Thyroid gland (tissue), 4 donors: ENCODE data around the gene ADGRF5. TPM values are rescaled to one million over a fixed set of nuclear protein-coding genes. Genes with fewer than 3 reads are reported as not detected.

Source experiments
- DNase-seq, 2 donors: peaks; one replicate each; pipeline ENCODE4 v3.0.0-alpha.2; 2019
- H3K27ac ChIP-seq, 3 donors: fragments of 200-600 bp; sonication (generic); 1 replicate in 2 of 3; 2 replicates in 1 of 3; pipeline ENCODE4 v1.5.1; 2016 to 2019; ENCODE audit warnings: mild to moderate bottlenecking in 1 of 3, moderate library complexity in 1 of 3
- H3K27me3 ChIP-seq: fragments of 200-600 bp; sonication (generic); one replicate; pipeline ENCODE4 v1.5.1; 2019
- H3K36me3 ChIP-seq, 2 donors: fragments of 200-600 bp; sonication (generic); one replicate each; pipeline ENCODE4 v1.5.1; 2016 to 2019
- H3K4me1 ChIP-seq, 2 donors: fragments of 200-600 bp; sonication (generic); one replicate each; pipeline ENCODE4 v1.5.1; 2017 to 2019
- H3K4me3 ChIP-seq, 3 donors: fragments of 200-600 bp; sonication (generic); replicated peaks in 1 of 3; 1 replicate in 2 of 3; 2 replicates in 1 of 3; pipeline ENCODE4 v1.5.1; 2016; ENCODE audit warnings: mild to moderate bottlenecking in 1 of 3
- H3K9me3 ChIP-seq: fragments of 200-600 bp; sonication (generic); one replicate; pipeline ENCODE4 v1.5.1; 2017
- POLR2A ChIP-seq, 2 donors: fragments of 450-650 bp; IDR thresholded peaks; one replicate each; pipeline ENCODE4 v1.6.1; 2017; ENCODE audit warnings: antibody characterized with exemption in 2 of 2, mild to moderate bottlenecking in 2 of 2, moderate library complexity in 1 of 2
- WGBS, 2 donors: methylation state at CpG; one replicate each; pipeline ENCODE4 v1.1.5; 2017; 5-methylcytosine and 5-hydroxymethylcytosine counted together
- intact Hi-C: fragments of 100-400 bp; cut with DNase I; formaldehyde crosslinking; loops from one replicate; pipeline ENCODE4 v1.15.1; 2023
- total RNA-seq, 4 donors: library from RNA; depleted of rRNA; stranded (reverse); fragments of >200 nt; gene quantifications; one replicate each; pipeline ENCODE4 v1.2.3, GENCODE V29; 2016
- TF ChIP-seq, protein P1 (sequence below), 6 experiments: fragments of 200-600 bp in 3 of 6; fragments of 450-650 bp in 3 of 6; sonication (generic) in 3 of 6; IDR thresholded peaks; one replicate each; pipeline ENCODE4 v1.5.1; 2016 to 2019; ENCODE audit warnings: antibody characterized with exemption in 6 of 6, mild to moderate bottlenecking in 2 of 6, inconsistent platforms in 1 of 6, moderate library complexity in 1 of 6

Gene ADGRF5
- total RNA-seq, 4 donors from 2014 or later = 33.2 to 85.3 (median 51.2) TPM

DNA sequence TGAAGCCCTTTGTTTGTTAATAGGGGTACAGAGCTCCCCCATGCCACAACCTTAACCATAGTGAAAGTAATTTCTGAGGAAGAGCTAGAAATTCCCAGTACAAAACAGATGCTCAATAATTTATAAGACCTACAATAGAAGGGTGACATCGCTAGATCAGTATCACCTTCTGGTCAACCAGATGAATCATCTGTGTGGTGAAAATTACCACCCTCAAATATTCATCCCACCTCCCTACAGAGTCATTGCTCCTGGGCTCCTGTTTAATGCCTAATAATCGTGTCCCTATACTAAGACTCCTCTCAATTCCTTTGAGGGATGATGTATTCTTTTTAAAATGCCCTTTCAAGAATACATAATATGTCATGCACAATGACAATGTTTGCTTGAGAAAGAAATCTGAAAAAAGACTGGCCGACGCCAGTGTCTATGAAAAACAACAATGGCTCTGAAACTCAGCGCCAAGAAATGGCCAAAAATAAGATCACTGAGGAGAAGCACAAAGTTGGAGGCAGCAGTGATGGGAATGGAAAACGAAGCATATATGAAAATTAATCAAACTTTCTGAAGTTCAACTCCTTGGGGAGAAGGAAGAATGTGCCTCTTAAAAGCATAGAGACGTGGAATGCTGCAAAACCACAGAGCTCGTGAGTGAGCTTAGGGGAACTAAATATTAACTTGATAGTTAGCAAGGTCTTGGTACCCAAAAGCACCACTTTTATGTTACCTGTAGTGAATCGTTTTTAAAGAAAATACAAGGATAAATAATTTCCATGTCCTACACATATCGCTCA lies 11.0 kb upstream of the ADGRF5 start:
- no peak for DNase-seq
- Histone ChIP-seq H3K27ac (peak overlapping the region in 2 of 3 donors; percentile 24 to 75), H3K4me1 (peaks cover 0 to 22% of the 10 kb centered on the region in 2 donors), H3K9me3 (no peaks in the 10 kb centered on the region), H3K27me3 (no peaks in the 10 kb centered on the region), H3K36me3 (no peaks in the 10 kb centered on the region), H3K4me3 (no peak overlapping the region)
- intact Hi-C loops = no loop called here
- 58 to 60% methylated on average over 10 of the region's 10 CpGs for WGBS, 2 donors
- TF ChIP-seq POLR2A (IDR thresholded peaks at IDR 0.05) = no peak
- TF ChIP-seq, protein P1, sequence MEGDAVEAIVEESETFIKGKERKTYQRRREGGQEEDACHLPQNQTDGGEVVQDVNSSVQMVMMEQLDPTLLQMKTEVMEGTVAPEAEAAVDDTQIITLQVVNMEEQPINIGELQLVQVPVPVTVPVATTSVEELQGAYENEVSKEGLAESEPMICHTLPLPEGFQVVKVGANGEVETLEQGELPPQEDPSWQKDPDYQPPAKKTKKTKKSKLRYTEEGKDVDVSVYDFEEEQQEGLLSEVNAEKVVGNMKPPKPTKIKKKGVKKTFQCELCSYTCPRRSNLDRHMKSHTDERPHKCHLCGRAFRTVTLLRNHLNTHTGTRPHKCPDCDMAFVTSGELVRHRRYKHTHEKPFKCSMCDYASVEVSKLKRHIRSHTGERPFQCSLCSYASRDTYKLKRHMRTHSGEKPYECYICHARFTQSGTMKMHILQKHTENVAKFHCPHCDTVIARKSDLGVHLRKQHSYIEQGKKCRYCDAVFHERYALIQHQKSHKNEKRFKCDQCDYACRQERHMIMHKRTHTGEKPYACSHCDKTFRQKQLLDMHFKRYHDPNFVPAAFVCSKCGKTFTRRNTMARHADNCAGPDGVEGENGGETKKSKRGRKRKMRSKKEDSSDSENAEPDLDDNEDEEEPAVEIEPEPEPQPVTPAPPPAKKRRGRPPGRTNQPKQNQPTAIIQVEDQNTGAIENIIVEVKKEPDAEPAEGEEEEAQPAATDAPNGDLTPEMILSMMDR (IDR thresholded peaks at IDR 0.05) = no peak

DNA sequence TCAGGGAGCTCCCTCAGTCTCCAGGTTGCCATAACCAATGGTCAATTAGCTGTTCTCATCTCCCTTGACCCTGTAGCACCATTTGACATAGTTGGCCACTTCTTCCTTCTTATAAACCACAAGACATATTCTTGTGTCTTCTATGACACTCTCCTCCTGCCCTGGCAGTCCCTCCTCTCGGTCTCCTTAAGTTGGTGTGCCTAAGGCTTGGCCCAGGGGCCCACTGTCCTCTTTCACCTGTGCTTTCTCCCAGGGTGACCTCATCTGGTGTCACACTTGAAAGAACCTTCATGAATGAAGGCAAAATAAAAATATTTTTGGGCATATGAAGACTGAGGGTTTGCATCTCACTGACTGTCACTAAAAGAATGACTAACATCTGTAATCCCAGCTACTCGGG lies 9.7 kb upstream of the ADGRF5 start:
- Histone ChIP-seq H3K4me3 (no peak overlapping the region), H3K9me3 (no peaks in the 10 kb centered on the region), H3K27me3 (no peaks in the 10 kb centered on the region), H3K27ac (no peak overlapping the region), H3K4me1 (peaks cover 0 to 17% of the 10 kb centered on the region in 2 donors), H3K36me3 (no peaks in the 10 kb centered on the region)
- intact Hi-C loops = no loop called here
- no peak for DNase-seq
- no peak for TF ChIP-seq POLR2A (IDR thresholded peaks at IDR 0.05)
- TF ChIP-seq, protein P1 (IDR thresholded peaks at IDR 0.05) = no peak
- WGBS, 2 donors = 92 to 100% methylated on average over 2 of the region's 2 CpGs

DNA sequence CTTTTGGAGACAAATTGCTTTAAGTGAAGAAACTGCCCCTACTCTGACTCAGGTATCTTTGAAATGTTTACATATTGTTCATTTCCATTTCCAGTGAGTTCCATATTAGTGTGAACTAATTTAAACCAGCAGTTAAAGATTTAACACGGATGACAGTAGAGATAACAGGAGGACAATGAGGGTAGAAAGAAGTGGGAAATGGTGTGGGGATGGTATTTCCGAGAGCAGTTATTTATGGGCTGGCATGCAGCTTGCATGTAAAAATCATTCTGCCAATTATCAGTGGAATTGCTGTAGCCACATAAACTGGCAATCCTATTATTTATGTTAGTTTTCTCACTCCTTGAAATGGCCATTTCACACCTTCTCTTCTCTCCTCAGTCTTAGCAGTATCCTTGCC lies 8.6 kb upstream of the ADGRF5 start:
- H3K27ac ChIP-seq = no peak overlapping the region
- intact Hi-C loops = no loop called here
- no peaks in the 10 kb centered on the region for H3K27me3 ChIP-seq
- peaks cover 0 to 20% of the 10 kb centered on the region in 2 donors for H3K4me1 ChIP-seq
- H3K36me3 ChIP-seq = no peaks in the 10 kb centered on the region
- WGBS, 2 donors = 77 to 78% methylated on average over 2 of the region's 2 CpGs
- no peak overlapping the region for H3K4me3 ChIP-seq
- TF ChIP-seq, protein P1 (IDR thresholded peaks at IDR 0.05) = no peak
- TF ChIP-seq POLR2A (IDR thresholded peaks at IDR 0.05) = no peak
- H3K9me3 ChIP-seq = no peaks in the 10 kb centered on the region
- DNase-seq = no peak

DNA sequence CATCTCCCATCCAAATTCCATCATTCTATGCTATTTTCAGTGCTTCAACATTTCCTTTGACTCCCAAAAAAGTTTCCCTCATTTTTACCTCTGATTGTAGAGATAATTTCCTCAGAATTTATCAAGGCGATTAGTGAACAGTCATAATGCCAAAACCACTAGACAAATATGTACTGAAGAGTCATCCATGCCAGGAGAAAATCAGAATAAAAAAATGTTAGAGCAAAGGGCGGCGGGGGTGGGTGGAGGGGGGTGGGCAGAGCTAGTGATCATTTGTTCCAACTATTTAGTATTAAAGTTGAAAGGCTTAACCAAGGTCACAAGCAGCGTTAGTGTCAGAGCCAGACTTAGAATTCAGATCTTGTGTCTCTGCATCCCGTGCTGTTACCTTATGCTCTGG lies 5.3 kb upstream of the ADGRF5 start:
- Histone ChIP-seq H3K27ac (no peak overlapping the region), H3K4me1 (peaks cover 7 to 10% of the 10 kb centered on the region in 2 donors), H3K36me3 (no peaks in the 10 kb centered on the region), H3K9me3 (no peaks in the 10 kb centered on the region), H3K27me3 (no peaks in the 10 kb centered on the region), H3K4me3 (no peak overlapping the region)
- WGBS, 2 donors = 83 to 88% methylated on average over 5 of the region's 5 CpGs
- DNase-seq = no peak
- TF ChIP-seq, protein P1 (IDR thresholded peaks at IDR 0.05) = no peak
- TF ChIP-seq POLR2A (IDR thresholded peaks at IDR 0.05) = no peak
- intact Hi-C loops = no loop called here

DNA sequence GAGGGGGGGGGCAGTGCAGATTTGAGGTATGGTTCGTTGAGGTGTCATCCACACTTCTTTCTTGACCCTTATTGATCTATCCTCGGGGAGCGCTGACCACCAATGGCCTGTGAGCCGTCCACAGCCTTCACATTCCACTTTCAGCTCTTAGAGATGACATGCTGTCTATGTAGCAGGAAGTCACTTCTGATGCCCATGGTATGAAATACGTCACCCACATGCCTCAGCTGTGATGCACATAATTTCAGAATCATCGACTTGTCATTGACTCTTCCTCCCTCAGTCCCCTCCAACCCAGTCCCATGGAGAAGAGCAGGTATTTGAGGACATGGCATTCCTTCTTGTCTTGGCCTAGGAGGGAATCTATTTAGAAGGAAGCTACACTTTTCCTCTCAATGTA lies 4.7 kb upstream of the ADGRF5 start:
- WGBS, 2 donors = 83 to 91% methylated on average over 6 of the region's 6 CpGs
- TF ChIP-seq, protein P1 (IDR thresholded peaks at IDR 0.05) = no peak
- TF ChIP-seq POLR2A (IDR thresholded peaks at IDR 0.05) = no peak
- intact Hi-C loops = no loop called here
- peaks cover 10 to 15% of the 10 kb centered on the region in 2 donors for H3K4me1 ChIP-seq
- no peak overlapping the region for H3K27ac ChIP-seq
- no peaks in the 10 kb centered on the region for H3K36me3 ChIP-seq
- H3K27me3 ChIP-seq = no peaks in the 10 kb centered on the region
- H3K4me3 ChIP-seq = no peak overlapping the region
- no peak for DNase-seq
- no peaks in the 10 kb centered on the region for H3K9me3 ChIP-seq
